ENCODE data around the gene SNTN. TPM values are rescaled to one million over a fixed set of nuclear protein-coding genes. Genes with fewer than 3 reads are reported as not detected.

The SNTN gene
- polyA plus RNA-seq, 1 donor from 2014 or later, result not detected

DNA sequence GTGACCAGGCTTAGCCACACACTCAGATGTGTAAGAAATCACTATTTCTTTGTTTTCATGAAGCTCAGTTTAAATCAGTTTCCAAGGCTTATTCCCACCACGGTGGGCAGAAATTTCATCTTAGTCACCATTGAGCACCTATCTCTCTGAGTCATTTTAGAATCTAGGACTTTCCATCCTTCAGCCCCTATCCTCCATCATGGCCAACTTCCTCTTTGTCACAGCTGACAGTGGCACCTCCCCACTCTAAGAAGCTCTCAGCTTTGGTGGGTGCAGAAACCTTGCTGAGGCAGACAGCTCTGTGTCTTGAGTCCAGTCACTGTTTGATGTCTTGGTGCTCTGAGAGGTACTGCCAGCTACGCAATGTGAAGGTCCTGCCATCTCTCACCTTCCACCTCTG, 32.9 kb downstream of the SNTN start:
- Histone ChIP-seq H3F3A (ENCODE audit: insufficient read depth, low read length, poor library complexity, severe bottlenecking) (peaks cover 4% of the 10 kb centered on the region), H3K79me2 (replicated peaks; ENCODE audit: insufficient read depth, low read length) (no peaks in the 10 kb centered on the region), H2AFZ (ENCODE audit: low read depth, low read length) (no peak overlapping the region), H3K9ac (ENCODE audit: low read length) (no peak overlapping the region), H3K27me3 (ENCODE audit: insufficient read depth, low read depth, low read length) (no peaks in the 10 kb centered on the region), H3K27ac (ENCODE audit: low read length) (no peak overlapping the region), H4K20me1 (ENCODE audit: insufficient read depth) (no peaks in the 10 kb centered on the region), H3K36me3 (ENCODE audit: insufficient read depth, low read length) (no peaks in the 10 kb centered on the region), H3K4me3 (ENCODE audit: low read length) (no peak overlapping the region), H3K9me3 (ENCODE audit: low read length) (no peaks in the 10 kb centered on the region), H3K4me2 (ENCODE audit: low read length) (no peak overlapping the region), H3K9me2 (ENCODE audit: insufficient read depth, low read length) (no peaks in the 10 kb centered on the region)
- no peak for TF ChIP-seq RAD21 (conservative IDR thresholded peaks at IDR 0.05)
- no peak for TF ChIP-seq POLR2AphosphoS5 (IDR thresholded peaks at IDR 0.05)
- no peak for TF ChIP-seq MXI1 (conservative IDR thresholded peaks at IDR 0.05; ENCODE audit: poor library complexity, severe bottlenecking)
- TF ChIP-seq EP300 (conservative IDR thresholded peaks at IDR 0.05; ENCODE audit: poor library complexity, severe bottlenecking), result no peak
- TF ChIP-seq, protein P1, sequence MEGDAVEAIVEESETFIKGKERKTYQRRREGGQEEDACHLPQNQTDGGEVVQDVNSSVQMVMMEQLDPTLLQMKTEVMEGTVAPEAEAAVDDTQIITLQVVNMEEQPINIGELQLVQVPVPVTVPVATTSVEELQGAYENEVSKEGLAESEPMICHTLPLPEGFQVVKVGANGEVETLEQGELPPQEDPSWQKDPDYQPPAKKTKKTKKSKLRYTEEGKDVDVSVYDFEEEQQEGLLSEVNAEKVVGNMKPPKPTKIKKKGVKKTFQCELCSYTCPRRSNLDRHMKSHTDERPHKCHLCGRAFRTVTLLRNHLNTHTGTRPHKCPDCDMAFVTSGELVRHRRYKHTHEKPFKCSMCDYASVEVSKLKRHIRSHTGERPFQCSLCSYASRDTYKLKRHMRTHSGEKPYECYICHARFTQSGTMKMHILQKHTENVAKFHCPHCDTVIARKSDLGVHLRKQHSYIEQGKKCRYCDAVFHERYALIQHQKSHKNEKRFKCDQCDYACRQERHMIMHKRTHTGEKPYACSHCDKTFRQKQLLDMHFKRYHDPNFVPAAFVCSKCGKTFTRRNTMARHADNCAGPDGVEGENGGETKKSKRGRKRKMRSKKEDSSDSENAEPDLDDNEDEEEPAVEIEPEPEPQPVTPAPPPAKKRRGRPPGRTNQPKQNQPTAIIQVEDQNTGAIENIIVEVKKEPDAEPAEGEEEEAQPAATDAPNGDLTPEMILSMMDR (IDR thresholded peaks at IDR 0.05; ENCODE audit: poor library complexity, severe bottlenecking), result no peak
- TF ChIP-seq EZH2 (IDR thresholded peaks at IDR 0.05; ENCODE audit: borderline replicate concordance, insufficient read depth, low read length, poor library complexity, severe bottlenecking), result no peak
- no peak for TF ChIP-seq TAF1 (IDR thresholded peaks at IDR 0.05; ENCODE audit: low read depth)
- TF ChIP-seq, protein P2, sequence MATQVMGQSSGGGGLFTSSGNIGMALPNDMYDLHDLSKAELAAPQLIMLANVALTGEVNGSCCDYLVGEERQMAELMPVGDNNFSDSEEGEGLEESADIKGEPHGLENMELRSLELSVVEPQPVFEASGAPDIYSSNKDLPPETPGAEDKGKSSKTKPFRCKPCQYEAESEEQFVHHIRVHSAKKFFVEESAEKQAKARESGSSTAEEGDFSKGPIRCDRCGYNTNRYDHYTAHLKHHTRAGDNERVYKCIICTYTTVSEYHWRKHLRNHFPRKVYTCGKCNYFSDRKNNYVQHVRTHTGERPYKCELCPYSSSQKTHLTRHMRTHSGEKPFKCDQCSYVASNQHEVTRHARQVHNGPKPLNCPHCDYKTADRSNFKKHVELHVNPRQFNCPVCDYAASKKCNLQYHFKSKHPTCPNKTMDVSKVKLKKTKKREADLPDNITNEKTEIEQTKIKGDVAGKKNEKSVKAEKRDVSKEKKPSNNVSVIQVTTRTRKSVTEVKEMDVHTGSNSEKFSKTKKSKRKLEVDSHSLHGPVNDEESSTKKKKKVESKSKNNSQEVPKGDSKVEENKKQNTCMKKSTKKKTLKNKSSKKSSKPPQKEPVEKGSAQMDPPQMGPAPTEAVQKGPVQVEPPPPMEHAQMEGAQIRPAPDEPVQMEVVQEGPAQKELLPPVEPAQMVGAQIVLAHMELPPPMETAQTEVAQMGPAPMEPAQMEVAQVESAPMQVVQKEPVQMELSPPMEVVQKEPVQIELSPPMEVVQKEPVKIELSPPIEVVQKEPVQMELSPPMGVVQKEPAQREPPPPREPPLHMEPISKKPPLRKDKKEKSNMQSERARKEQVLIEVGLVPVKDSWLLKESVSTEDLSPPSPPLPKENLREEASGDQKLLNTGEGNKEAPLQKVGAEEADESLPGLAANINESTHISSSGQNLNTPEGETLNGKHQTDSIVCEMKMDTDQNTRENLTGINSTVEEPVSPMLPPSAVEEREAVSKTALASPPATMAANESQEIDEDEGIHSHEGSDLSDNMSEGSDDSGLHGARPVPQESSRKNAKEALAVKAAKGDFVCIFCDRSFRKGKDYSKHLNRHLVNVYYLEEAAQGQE (IDR thresholded peaks at IDR 0.05; ENCODE audit: borderline replicate concordance), result no peak
- TF ChIP-seq SMC3 (conservative IDR thresholded peaks at IDR 0.05; ENCODE audit: poor library complexity), result no peak

GRCh38 chr3:63687278-63688225, 35.1 kb downstream of the SNTN start:
- H3F3A ChIP-seq (ENCODE audit: insufficient read depth, low read length, poor library complexity, severe bottlenecking), result peaks cover 4% of the 10 kb centered on the region
- TF ChIP-seq POLR2AphosphoS5 (IDR thresholded peaks at IDR 0.05) (peak; percentile 18), EP300 (conservative IDR thresholded peaks at IDR 0.05; ENCODE audit: poor library complexity, severe bottlenecking) (peak; percentile 29), MXI1 (conservative IDR thresholded peaks at IDR 0.05; ENCODE audit: poor library complexity, severe bottlenecking) (no peak), RAD21 (conservative IDR thresholded peaks at IDR 0.05) (no peak), EZH2 (IDR thresholded peaks at IDR 0.05; ENCODE audit: borderline replicate concordance, insufficient read depth, low read length, poor library complexity, severe bottlenecking) (no peak), TAF1 (IDR thresholded peaks at IDR 0.05; ENCODE audit: low read depth) (no peak), SMC3 (conservative IDR thresholded peaks at IDR 0.05; ENCODE audit: poor library complexity) (no peak)
- TF ChIP-seq, protein P1 (IDR thresholded peaks at IDR 0.05; ENCODE audit: poor library complexity, severe bottlenecking), result no peak
- TF ChIP-seq, protein P2 (IDR thresholded peaks at IDR 0.05; ENCODE audit: borderline replicate concordance), result peak; percentile 54

More at GRCh38 chr3:63687278-63688225, 35.1 kb downstream of the SNTN start:
- peak overlapping the region; percentile 21 for H3K4me2 ChIP-seq (ENCODE audit: low read length)
- H3K9me2 ChIP-seq (ENCODE audit: insufficient read depth, low read length), result no peaks in the 10 kb centered on the region
- H3K4me3 ChIP-seq (ENCODE audit: low read length), result no peak overlapping the region
- no peak overlapping the region for H3K9ac ChIP-seq (ENCODE audit: low read length)
- peak overlapping the region; percentile 41 for H3K27ac ChIP-seq (ENCODE audit: low read length)
- no peak overlapping the region for H2AFZ ChIP-seq (ENCODE audit: low read depth, low read length)
- no peaks in the 10 kb centered on the region for H3K27me3 ChIP-seq (ENCODE audit: insufficient read depth, low read depth, low read length)
- H4K20me1 ChIP-seq (ENCODE audit: insufficient read depth), result no peaks in the 10 kb centered on the region
- no peaks in the 10 kb centered on the region for H3K9me3 ChIP-seq (ENCODE audit: low read length)
- H3K36me3 ChIP-seq (ENCODE audit: insufficient read depth, low read length), result no peaks in the 10 kb centered on the region
- no peaks in the 10 kb centered on the region for H3K79me2 ChIP-seq (replicated peaks; ENCODE audit: insufficient read depth, low read length)

Measured in neural cell (in vitro differentiated cells).